HEK293T (cell line): ENCODE data around the gene SVIL.

ENCODE experiments used
- CTCF ChIA-PET: fragments of 350-600 bp; formaldehyde crosslinking; extraction: SDS; loops from one replicate; lab custom pipeline; 2021; ENCODE audit warnings: antibody characterized with exemption, inconsistent platforms; lab: Yijun Ruan, JAX
- POLR2A ChIA-PET: fragments of 350-600 bp; formaldehyde crosslinking; extraction: SDS; loops from one replicate; lab custom pipeline; 2020; ENCODE audit warnings: antibody characterized with exemption, inconsistent platforms; lab: Yijun Ruan, JAX
- DNase-seq: peaks from one replicate; pipeline ENCODE4 v3.0.0; 2012; ENCODE audit warnings: mixed read lengths; ENCODE audit errors: extremely low spot score
- ARNT ChIP-seq: fragments of 450-650 bp; IDR thresholded peaks from 2 replicates; pipeline ENCODE4 v1.6.1; 2017; ENCODE audit warnings: mild to moderate bottlenecking
- BHLHE40 ChIP-seq: fragments of 450-650 bp; IDR thresholded peaks from 2 replicates; pipeline ENCODE4 v1.6.1; 2016; ENCODE audit warnings: mild to moderate bottlenecking, moderate library complexity, borderline replicate concordance
- CTBP1 ChIP-seq: fragments of 450-650 bp; IDR thresholded peaks from 2 replicates; pipeline ENCODE4 v1.6.1; 2016; ENCODE audit warnings: borderline replicate concordance
- ELF4 ChIP-seq: fragments of 450-650 bp; IDR thresholded peaks from 2 replicates; pipeline ENCODE4 v1.6.1; 2017; ENCODE audit warnings: antibody characterized with exemption
- FOXA1 ChIP-seq: fragments of 450-650 bp; IDR thresholded peaks from 2 replicates; pipeline ENCODE4 v1.6.1; 2016; ENCODE audit warnings: mild to moderate bottlenecking
- FOXK2 ChIP-seq: fragments of 450-650 bp; IDR thresholded peaks from 2 replicates; pipeline ENCODE4 v1.6.1; 2016; ENCODE audit warnings: mild to moderate bottlenecking
- FOXM1 ChIP-seq: fragments of 450-650 bp; IDR thresholded peaks from 2 replicates; pipeline ENCODE4 v1.6.1; 2017; ENCODE audit warnings: mild to moderate bottlenecking, borderline replicate concordance
- HDGF ChIP-seq: fragments of 450-650 bp; IDR thresholded peaks from 2 replicates; pipeline ENCODE4 v1.6.1; 2017; ENCODE audit warnings: antibody characterized with exemption, borderline replicate concordance
- L3MBTL2 ChIP-seq: fragments of 450-650 bp; conservative IDR thresholded peaks from 2 replicates; pipeline ENCODE4 v1.6.1; 2016; ENCODE audit warnings: mild to moderate bottlenecking
- LEF1 ChIP-seq: fragments of 450-650 bp; IDR thresholded peaks from 2 replicates; pipeline ENCODE4 v1.6.1; 2017; ENCODE audit warnings: mild to moderate bottlenecking, borderline replicate concordance
- NFRKB ChIP-seq: fragments of 450-650 bp; IDR thresholded peaks from 2 replicates; pipeline ENCODE4 v1.6.1; 2016; ENCODE audit warnings: mild to moderate bottlenecking, moderate library complexity
- PKNOX1 ChIP-seq: fragments of 450-650 bp; IDR thresholded peaks from 2 replicates; pipeline ENCODE4 v1.6.1; 2016
- SP1 ChIP-seq: fragments of 450-650 bp; IDR thresholded peaks from 2 replicates; pipeline ENCODE4 v1.6.1; 2017
- SUZ12 ChIP-seq: fragments of 450-650 bp; IDR thresholded peaks from 2 replicates; pipeline ENCODE4 v1.6.1; 2016; ENCODE audit warnings: mild to moderate bottlenecking
- TARDBP ChIP-seq: fragments of 450-650 bp; IDR thresholded peaks from 2 replicates; pipeline ENCODE4 v1.6.1; 2016
- ZNF384 ChIP-seq: fragments of 450-650 bp; IDR thresholded peaks from 2 replicates; pipeline ENCODE4 v1.6.1; 2016

Gene SVIL

DNA sequence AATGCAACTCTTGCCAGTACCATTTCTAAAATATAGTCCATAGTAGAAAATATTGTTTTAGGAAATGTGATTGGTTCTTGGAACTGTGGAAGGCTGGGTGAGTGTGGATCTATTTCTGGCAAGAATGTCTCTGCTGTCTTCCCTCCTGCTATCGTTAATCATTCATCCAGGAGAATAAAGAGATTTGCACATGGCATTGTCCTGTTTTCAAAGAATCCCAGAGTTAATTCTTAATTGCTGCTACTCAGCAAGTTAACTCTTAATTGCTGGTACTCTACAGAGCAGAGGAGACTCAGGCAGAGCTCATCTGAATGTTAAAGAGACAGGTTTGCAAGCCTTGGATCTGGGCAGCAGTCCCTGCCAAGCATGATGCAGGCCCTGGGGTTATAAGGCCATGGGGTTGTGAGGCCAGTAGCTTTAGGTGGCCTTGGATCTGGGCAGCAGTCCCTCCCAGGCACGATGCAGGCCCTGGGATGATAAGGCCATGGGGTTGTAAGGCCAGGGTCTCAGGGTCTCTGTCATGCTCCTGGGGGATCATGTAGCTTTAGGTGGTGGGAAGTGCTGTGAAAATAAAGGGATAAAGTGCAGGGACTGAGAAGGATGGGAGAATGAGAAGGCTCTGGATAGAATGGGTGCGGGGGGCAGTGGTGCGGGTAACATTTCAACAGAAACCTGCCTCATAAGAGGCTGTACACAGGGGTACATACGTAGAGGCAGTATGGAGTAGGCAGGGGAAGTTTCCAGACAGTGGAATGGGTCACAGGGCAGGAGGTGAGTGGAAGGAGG, 162.3 kb downstream of the SVIL start:
- no peak for TF ChIP-seq CTBP1
- TF ChIP-seq ELF4, result no peak
- no peak for TF ChIP-seq FOXA1
- no peak for TF ChIP-seq TARDBP
- DNase-seq, result no peak
- POLR2A ChIA-PET, result no interaction called here
- CTCF ChIA-PET, result no interaction called here

DNA sequence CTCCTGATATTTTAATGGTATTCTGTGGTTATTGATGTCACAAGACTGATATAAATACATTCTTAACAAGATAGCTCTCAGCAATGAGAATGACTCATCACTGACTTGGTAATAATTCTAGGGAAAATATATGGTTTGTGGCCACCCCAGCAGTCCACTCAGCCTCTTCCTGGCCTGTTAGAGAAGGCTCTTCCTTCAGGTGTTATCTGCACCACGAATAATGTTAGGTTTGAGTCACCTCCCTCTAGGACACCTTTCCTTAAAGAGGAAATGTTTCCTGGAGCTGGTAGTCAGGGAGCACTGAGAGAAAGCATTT, 163.3 kb downstream of the SVIL start:
- TF ChIP-seq FOXM1 (no peak), ELF4 (no peak), ARNT (no peak), TARDBP (no peak), FOXK2 (no peak), HDGF (no peak), CTBP1 (no peak), SUZ12 (no peak), LEF1 (no peak), ZNF384 (no peak), L3MBTL2 (no peak), PKNOX1 (no peak), SP1 (no peak), NFRKB (no peak), FOXA1 (no peak), BHLHE40 (no peak)
- ChIA-PET POLR2A (no interaction called here), CTCF (no interaction called here)
- no peak for DNase-seq

DNA sequence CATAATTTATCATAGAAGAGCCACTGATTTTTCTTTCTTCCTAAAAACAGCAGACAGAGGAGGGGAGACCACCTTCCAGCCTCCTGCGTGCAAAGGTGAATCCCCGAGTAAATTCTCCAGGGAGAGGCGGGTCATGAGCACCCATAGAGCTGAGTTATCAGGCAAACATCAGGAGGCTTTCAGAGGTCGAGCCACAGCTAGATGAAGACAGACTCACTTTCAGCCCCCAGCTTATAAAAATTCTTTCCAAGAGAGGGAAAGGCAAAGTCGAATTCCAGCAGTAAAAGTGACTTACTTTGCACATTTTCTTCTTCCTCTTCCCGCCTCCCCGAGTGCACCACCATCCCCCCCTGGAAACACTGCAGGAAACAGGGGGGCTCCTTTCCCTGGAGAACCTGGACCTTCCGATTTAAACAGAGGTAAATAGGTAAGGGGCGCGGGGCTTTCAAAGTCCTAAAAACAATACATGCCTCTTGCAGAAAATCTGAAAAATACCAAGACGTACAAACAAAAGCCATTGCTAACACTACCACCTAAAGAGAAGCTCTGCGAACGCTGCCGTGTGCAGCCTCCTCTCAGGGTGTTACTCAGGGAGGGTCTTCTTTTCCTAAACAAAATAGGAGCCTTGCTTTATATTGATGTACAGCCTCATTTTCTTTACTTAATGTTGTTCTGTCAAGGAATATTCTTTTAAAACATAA, 163.8 kb downstream of the SVIL start:
- TF ChIP-seq LEF1 (no peak), L3MBTL2 (no peak), PKNOX1 (no peak), FOXK2 (no peak), SP1 (no peak), FOXA1 (no peak), FOXM1 (no peak), SUZ12 (no peak), BHLHE40 (no peak), NFRKB (no peak), ELF4 (no peak), ARNT (no peak), TARDBP (no peak), CTBP1 (no peak), HDGF (no peak), ZNF384 (no peak)
- ChIA-PET POLR2A (no interaction called here), CTCF (interaction anchor here (0.6 to 1.2 kb wide), 2 partner anchors 9 to 26 kb away, joined by 3 to 4 read pairs; no protein-coding TSS in a partner anchor)
- DNase-seq, result no peak

- DNase-seq, result peak; percentile 31
- CTCF ChIA-PET, result interaction anchor here (0.6 to 1.2 kb wide), 2 partner anchors 9 to 26 kb away, joined by 3 to 4 read pairs; no protein-coding TSS in a partner anchor
- TF ChIP-seq CTBP1 (no peak), FOXM1 (no peak), FOXK2 (no peak), SUZ12 (no peak), TARDBP (no peak), HDGF (no peak), ARNT (no peak), ELF4 (no peak), NFRKB (no peak), FOXA1 (no peak), LEF1 (no peak), SP1 (no peak)
- POLR2A ChIA-PET, result no interaction called here
Measured at GRCh38 chr10:29470355-29470705, 164.4 kb downstream of the SVIL start.

- ChIA-PET POLR2A (no interaction called here), CTCF (interaction anchor here (0.6 to 1.2 kb wide), 3 partner anchors 27 to 691 kb away, joined by 3 read pairs; no protein-coding TSS in a partner anchor)
- no peak for TF ChIP-seq SP1
- no peak for TF ChIP-seq ELF4
- no peak for TF ChIP-seq CTBP1
- no peak for TF ChIP-seq PKNOX1
- TF ChIP-seq FOXA1, result no peak
- TF ChIP-seq ZNF384, result no peak
- no peak for TF ChIP-seq TARDBP
- no peak for TF ChIP-seq L3MBTL2
- TF ChIP-seq FOXK2, result no peak
- TF ChIP-seq HDGF, result no peak
- no peak for TF ChIP-seq LEF1
- no peak for TF ChIP-seq FOXM1
- no peak for TF ChIP-seq SUZ12
- TF ChIP-seq BHLHE40, result no peak
- TF ChIP-seq NFRKB, result no peak
- TF ChIP-seq ARNT, result no peak
- DNase-seq, result no peak
Measured at GRCh38 chr10:29469481-29470354, 165.1 kb downstream of the SVIL start.
